ENCODE results near the gene LRRC1. TPM values are rescaled to one million over a fixed set of nuclear protein-coding genes. Genes with fewer than 3 reads are reported as not detected.

The LRRC1 gene
- total and polyA plus RNA-seq, 2 donors (not counting 1 experiment from before 2014, with no cell fraction given): 3.4 to 8.9 TPM

DNA sequence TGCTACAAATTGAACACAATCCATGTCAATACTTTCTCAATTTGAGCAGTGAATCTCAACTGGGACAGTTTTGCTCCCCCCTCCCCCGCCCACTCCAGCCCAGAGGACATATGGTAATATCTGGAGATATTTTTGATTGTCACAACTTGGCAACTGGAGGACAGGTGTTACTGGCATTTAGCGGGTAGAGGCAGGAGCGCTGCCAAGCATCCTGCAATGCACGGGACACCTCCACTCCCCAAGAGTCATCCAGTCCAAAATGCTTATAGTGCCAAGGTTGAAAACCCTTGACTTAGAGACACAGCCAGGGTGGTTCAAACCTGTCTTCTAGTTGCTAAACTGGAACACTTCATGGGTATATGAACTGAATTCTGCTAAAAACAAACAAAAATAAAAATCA is 26.9 kb upstream of the LRRC1 start:
- Histone ChIP-seq H3K79me2 (ENCODE audit: control insufficient read depth, insufficient read depth, low read length) (no peaks in the 10 kb centered on the region), H3K4me3 (ENCODE audit: control extremely low read depth in 1 of 5, extremely low read depth in 1 of 5, insufficient read depth in 1 of 5, low read depth in 2 of 5, low read length in 4 of 5) (no peak overlapping the region), H3K27ac (ENCODE audit: low read length in 2 of 2) (no peak overlapping the region), H3K27me3 (replicated peaks in 1 of 4; ENCODE audit: control extremely low read depth in 1 of 4, control insufficient read depth in 3 of 4, insufficient read depth in 4 of 4, low read length in 3 of 4) (no peaks in the 10 kb centered on the region), H3K36me3 (replicated peaks in 1 of 2; ENCODE audit: control extremely low read depth in 1 of 2, control insufficient read depth in 1 of 2, extremely low read depth in 1 of 2, insufficient read depth in 2 of 2, low read length in 1 of 2) (no peaks in the 10 kb centered on the region), H3K4me2 (replicated peaks; ENCODE audit: low read depth, low read length, poor library complexity, severe bottlenecking) (no peak overlapping the region), H4K20me1 (ENCODE audit: control insufficient read depth, insufficient read depth, low read length, poor library complexity, severe bottlenecking) (no peaks in the 10 kb centered on the region), H3K9ac (ENCODE audit: low read length) (no peak overlapping the region), H2AFZ (ENCODE audit: insufficient read depth, low read depth, low read length, poor library complexity, severe bottlenecking) (no peak overlapping the region), H3K4me1 (ENCODE audit: control insufficient read depth in 2 of 2, insufficient read depth in 2 of 2, low read length in 2 of 2) (no peaks in the 10 kb centered on the region), H3K9me3 (ENCODE audit: control extremely low read depth in 1 of 3, control insufficient read depth in 2 of 3, insufficient read depth in 1 of 3, low read length in 2 of 3) (no peaks in the 10 kb centered on the region)
- H3K4me3 Mint-ChIP-seq: no peak overlapping the region
- no peak for DNase-seq
- ATAC-seq (ENCODE audit: low read depth): no peak
- no peaks in the 10 kb centered on the region for H3K9me3 Mint-ChIP-seq (ENCODE audit: insufficient read depth)
- intact Hi-C loops (cut with micrococcal nuclease): no loop called here
- no peaks in the 10 kb centered on the region for H3K4me1 Mint-ChIP-seq
- ChIA-PET CTCF (no interaction called here), POLR2A (no interaction called here)
- TF ChIP-seq EZH2 (IDR thresholded peaks at IDR 0.05; ENCODE audit: borderline replicate concordance, insufficient read depth, low read depth, low read length, poor library complexity, severe bottlenecking): no peak
- TF ChIP-seq, protein P1, sequence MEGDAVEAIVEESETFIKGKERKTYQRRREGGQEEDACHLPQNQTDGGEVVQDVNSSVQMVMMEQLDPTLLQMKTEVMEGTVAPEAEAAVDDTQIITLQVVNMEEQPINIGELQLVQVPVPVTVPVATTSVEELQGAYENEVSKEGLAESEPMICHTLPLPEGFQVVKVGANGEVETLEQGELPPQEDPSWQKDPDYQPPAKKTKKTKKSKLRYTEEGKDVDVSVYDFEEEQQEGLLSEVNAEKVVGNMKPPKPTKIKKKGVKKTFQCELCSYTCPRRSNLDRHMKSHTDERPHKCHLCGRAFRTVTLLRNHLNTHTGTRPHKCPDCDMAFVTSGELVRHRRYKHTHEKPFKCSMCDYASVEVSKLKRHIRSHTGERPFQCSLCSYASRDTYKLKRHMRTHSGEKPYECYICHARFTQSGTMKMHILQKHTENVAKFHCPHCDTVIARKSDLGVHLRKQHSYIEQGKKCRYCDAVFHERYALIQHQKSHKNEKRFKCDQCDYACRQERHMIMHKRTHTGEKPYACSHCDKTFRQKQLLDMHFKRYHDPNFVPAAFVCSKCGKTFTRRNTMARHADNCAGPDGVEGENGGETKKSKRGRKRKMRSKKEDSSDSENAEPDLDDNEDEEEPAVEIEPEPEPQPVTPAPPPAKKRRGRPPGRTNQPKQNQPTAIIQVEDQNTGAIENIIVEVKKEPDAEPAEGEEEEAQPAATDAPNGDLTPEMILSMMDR (IDR thresholded peaks at IDR 0.05): no peak
- H3K27ac Mint-ChIP-seq: no peak overlapping the region
- H3K27me3 Mint-ChIP-seq: peaks cover 13% of the 10 kb centered on the region
- no CpG with 5 or more reads among the region's 4 CpGs for WGBS (ENCODE audit: insufficient coverage)

DNA sequence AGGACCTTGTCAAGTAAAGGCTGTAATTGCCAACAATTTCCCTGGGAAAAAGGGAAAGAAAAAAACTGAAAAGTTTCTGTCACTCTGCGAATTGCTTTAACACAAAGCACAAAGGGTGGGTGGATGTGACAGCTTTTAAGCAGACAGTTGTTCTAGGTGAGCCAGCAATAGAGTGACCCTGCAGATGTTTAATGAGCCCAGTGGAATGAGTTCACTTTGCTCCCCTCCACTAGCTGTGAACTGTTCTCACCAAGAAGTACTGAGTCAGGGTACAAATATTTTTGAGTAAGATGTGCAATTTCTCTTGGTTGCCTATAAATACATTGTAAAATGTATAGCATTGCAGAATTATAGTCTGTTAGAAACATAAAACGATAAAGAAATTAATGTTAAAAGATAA is 26.2 kb upstream of the LRRC1 start:
- Histone ChIP-seq H3K9ac (ENCODE audit: low read length) (no peak overlapping the region), H3K27me3 (replicated peaks in 1 of 4; ENCODE audit: control extremely low read depth in 1 of 4, control insufficient read depth in 3 of 4, insufficient read depth in 4 of 4, low read length in 3 of 4) (no peaks in the 10 kb centered on the region), H3K36me3 (replicated peaks in 1 of 2; ENCODE audit: control extremely low read depth in 1 of 2, control insufficient read depth in 1 of 2, extremely low read depth in 1 of 2, insufficient read depth in 2 of 2, low read length in 1 of 2) (no peaks in the 10 kb centered on the region), H3K9me3 (ENCODE audit: control extremely low read depth in 1 of 3, control insufficient read depth in 2 of 3, insufficient read depth in 1 of 3, low read length in 2 of 3) (no peaks in the 10 kb centered on the region), H3K79me2 (ENCODE audit: control insufficient read depth, insufficient read depth, low read length) (no peaks in the 10 kb centered on the region), H3K4me2 (replicated peaks; ENCODE audit: low read depth, low read length, poor library complexity, severe bottlenecking) (no peak overlapping the region), H4K20me1 (ENCODE audit: control insufficient read depth, insufficient read depth, low read length, poor library complexity, severe bottlenecking) (no peaks in the 10 kb centered on the region), H3K27ac (ENCODE audit: low read length in 2 of 2) (no peak overlapping the region), H3K4me1 (ENCODE audit: control insufficient read depth in 2 of 2, insufficient read depth in 2 of 2, low read length in 2 of 2) (no peaks in the 10 kb centered on the region), H2AFZ (ENCODE audit: insufficient read depth, low read depth, low read length, poor library complexity, severe bottlenecking) (no peak overlapping the region), H3K4me3 (ENCODE audit: control extremely low read depth in 1 of 5, extremely low read depth in 1 of 5, insufficient read depth in 1 of 5, low read depth in 2 of 5, low read length in 4 of 5) (no peak overlapping the region)
- Mint-ChIP-seq H3K4me1 (no peaks in the 10 kb centered on the region), H3K4me3 (no peak overlapping the region), H3K9me3 (ENCODE audit: insufficient read depth) (no peaks in the 10 kb centered on the region), H3K27me3 (peaks cover 8% of the 10 kb centered on the region), H3K27ac (no peak overlapping the region)
- CTCF ChIA-PET: no interaction called here
- intact Hi-C loops (cut with micrococcal nuclease): no loop called here
- ATAC-seq (ENCODE audit: low read depth) (no peak), DNase-seq (no peak)
- WGBS (ENCODE audit: insufficient coverage): 100% methylated on average over 1 of the region's 2 CpGs
- POLR2A ChIA-PET: no interaction called here
- TF ChIP-seq, protein P1 (IDR thresholded peaks at IDR 0.05): no peak
- TF ChIP-seq EZH2 (IDR thresholded peaks at IDR 0.05; ENCODE audit: borderline replicate concordance, insufficient read depth, low read depth, low read length, poor library complexity, severe bottlenecking): no peak
